NCI-H345 treated with DMSO at 0.1 percent for 48 hours (cell line): ENCODE results near the gene ST6GALNAC3.

Source experiments
- DNase-seq: peaks from one replicate; lab custom pipeline; 2025; ENCODE audit not compliant: unreplicated experiment; lab: John Stamatoyannopoulos, UW

ST6GALNAC3 gene

GRCh38 chr1:76562292-76562691 lies 487.7 kb downstream of the ST6GALNAC3 start:
- DNase-seq = no peak

DNA sequence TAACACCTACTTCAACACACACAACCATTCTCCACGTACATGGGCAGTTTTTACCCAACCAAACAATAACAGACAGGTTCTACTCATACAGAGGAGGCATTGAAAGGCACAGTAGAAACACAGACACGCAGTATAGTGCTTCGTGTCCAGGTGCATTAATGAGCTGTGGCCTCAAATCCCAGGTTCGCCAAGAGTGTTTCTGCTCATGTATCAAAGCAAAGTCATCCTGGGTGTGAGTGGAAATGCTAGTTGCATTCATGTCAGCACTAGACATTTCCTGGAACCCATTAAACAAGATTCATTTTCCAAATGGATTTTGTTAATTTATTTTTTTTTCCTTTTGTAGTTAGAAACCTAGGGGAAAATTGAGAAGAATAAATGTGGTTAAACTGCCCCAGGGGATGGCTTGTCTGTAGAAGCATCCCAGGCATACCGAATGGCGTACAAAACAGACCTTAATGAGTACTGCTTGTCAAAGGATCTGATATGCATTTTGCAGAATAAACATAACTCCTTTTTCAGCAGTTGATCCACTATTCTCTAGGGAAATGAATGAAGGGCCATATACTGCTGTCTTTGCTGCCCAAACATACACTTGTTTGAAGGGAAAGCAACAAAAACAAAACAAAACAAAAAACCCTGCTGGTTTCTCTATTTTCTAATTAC lies 494.2 kb downstream of the ST6GALNAC3 start:
- DNase-seq = no peak

GRCh38 chr1:76571248-76571647 lies 496.7 kb downstream of the ST6GALNAC3 start:
- DNase-seq = no peak

DNA sequence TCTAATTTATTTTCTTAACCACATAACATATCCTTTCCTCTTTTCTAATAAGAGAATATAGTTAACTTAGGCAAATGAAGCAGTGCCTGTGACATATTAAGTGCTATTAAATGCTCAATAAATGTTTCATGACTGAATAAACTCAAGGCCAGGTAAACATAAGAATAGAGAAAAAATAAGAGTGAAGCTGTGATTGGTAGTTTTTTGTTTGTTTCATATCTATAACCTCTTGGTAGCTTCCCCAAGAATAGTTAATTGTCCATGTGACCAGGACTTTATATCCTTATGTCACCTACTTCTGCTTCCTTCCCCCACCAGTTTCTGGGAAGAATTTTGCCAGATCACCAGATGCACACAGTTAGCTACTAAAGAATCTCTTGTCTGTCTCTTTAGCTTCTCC lies 497.7 kb downstream of the ST6GALNAC3 start:
- no peak for DNase-seq

DNA sequence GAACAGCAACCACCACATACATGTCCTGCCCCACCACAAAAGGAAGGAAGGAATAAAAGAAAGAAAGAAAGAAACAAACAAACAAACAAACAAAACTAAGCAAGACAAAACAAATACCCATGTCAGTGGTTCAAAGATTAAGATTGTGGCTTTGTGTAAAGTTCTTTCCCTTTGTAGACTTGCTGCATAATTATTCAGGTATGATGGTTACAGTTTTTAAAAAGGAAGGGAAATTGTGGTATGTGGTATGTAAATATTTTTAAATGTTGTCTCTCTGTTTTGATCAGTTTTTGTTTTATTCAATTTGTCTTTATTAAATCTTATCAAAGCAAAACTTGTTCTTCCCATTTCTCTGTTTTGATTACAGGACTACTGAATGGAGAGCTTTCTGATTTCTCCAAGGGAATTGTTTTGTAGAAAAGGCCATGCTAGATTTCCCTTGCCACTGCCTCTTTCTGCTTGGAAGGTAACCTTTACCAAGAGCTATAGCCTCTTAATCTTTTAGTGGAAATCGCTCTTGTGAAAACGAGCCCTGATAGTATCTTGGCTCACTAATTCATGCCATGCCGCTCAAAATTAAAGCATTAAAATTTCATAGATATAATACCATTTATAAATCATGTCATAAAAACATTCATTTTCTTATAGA lies 502.5 kb downstream of the ST6GALNAC3 start:
- no peak for DNase-seq

DNA sequence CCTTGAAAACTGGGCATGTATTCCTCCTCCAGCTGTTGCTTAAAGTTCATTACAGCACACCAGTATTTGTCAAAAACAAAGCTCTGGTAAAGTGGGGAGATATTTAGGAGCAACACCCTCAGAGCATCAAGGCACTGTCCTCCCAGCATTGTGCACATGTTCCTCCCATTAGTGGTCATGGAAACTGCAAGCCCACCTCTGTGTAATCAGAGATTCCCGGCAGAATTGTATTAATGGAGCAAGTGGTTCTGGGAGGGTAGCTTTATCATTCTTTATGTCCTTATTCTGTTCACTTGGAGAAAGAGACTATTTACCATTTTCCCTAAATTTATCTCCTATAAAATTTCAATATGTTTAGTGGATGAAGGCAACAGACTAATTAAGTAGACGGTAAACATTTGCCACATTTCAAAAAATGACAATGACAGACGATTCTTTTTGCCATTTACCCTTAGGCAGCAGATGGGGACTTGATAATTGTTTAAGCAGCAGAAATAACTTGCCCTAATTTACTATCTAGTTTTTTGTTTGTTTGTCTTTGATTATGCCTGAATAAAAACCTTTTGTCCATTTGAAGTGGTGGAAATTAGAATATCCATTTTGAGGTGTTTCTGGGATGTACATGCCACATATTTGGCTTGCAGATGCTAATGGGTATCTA lies 503.1 kb downstream of the ST6GALNAC3 start:
- DNase-seq = no peak

DNA sequence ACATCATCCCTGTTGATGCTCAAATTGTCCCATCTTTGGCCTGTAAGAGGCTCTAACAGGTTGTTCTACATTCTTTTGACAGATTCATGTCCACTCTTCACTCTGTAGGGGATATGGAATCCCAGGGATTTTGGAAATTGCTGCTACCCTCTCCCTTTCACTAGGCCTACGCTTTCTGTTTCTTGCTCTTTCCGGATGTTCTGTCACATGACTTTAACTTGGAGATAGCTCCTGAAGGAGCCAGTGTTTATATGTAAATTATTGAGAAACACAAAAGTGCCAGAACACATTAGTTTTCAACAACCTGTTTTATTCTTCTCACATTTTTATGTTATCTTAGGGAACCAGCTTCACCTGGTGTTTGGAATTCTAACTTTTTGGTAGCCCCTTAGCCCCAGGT lies 505.7 kb downstream of the ST6GALNAC3 start:
- DNase-seq = no peak

DNA sequence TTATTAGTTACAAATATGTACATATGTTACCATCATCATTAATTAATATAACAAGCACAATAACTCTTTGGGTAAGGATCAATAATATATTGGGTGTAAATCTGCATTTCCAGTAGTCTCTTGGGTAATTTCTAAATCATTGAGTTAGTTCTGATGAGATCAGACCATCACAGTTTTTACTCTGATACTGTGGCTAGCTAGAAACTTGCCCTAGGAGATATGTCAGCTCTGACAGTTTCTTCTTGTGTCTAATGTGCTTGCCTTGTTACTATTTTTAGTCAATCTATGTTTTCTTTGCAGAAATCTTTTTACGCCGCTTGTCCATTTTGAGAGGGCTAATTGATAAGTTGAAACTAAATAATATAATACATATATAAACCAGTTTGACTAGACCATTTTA lies 507.2 kb downstream of the ST6GALNAC3 start:
- no peak for DNase-seq

- DNase-seq = no peak
Measured at GRCh38 chr1:76583235-76583868, 508.8 kb downstream of the ST6GALNAC3 start.

DNA sequence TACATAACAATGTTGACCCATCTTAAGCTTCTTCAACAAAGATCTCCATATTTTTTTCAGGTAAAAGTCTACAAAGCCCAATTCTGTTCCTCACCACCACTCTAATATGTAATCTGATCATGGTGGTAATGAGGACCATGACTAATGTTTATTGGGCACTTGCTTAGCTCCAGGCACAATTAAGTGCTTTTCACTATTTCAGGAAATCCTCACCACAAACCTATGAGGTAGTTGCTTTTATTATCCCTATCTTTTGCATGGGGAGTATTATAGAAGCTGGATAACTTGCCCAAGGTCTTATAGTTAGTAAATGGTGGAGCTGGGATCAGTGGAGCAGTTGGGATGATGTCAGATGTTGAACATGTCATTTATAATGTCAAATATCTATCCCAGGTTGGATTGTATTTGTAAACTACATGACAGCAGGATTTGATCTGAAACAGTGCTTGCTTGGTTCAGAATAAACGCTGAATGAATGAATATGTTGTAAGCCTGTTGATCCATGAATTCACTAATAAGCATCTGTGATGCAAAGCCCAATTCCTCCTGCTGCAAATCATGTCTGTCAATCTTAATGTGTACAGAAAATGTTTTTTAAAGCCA lies 509.4 kb downstream of the ST6GALNAC3 start:
- no peak for DNase-seq

- DNase-seq = no peak
Measured at GRCh38 chr1:76585980-76586674, 511.6 kb downstream of the ST6GALNAC3 start.

DNA sequence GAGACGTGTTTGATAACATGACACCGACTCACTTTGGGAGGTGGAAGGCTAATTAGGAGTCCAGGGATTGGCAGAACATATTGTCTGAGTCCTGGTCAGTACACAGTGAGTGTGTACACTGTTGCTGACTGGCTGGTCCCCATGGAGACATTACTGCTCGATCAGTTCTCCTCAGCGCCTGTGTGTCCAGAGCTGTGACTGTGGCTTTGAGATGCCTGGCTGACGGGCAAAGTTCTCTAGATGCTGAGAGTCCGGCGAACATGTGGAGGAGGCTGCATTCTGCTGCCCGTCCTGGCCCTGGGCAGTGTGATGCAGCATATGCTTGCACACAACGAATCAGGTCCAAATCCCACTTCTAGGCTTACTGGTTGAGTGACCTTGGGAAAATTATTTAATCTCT lies 512.7 kb downstream of the ST6GALNAC3 start:
- no peak for DNase-seq

- DNase-seq = no peak
Measured at GRCh38 chr1:76591461-76591860, 516.9 kb downstream of the ST6GALNAC3 start.

GRCh38 chr1:76591963-76592362 lies 517.4 kb downstream of the ST6GALNAC3 start:
- DNase-seq = no peak

DNA sequence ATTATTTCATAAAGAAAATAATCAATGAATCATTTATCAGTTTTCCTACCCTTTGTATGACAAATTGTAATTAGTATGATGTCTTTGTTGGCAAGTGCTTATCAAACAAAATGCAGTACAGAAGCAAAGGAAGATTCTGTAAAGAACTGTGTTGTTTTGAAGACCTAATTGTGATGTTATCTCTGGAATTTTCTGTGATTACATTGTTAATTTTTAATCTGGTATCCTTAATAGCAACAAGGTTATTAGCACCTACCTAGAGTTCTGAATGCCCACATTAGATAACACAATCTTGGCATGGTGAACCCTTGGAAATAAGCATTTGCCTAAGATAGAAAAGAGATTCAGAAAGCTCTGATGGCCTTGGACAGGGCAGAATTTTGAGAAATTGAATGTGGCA lies 518.6 kb downstream of the ST6GALNAC3 start:
- DNase-seq = no peak

- no peak for DNase-seq
Measured at GRCh38 chr1:76593618-76594017, 519.1 kb downstream of the ST6GALNAC3 start.

GRCh38 chr1:76595024-76595423 lies 520.5 kb downstream of the ST6GALNAC3 start:
- no peak for DNase-seq

GRCh38 chr1:76601465-76601864 lies 526.9 kb downstream of the ST6GALNAC3 start:
- DNase-seq = no peak

DNA sequence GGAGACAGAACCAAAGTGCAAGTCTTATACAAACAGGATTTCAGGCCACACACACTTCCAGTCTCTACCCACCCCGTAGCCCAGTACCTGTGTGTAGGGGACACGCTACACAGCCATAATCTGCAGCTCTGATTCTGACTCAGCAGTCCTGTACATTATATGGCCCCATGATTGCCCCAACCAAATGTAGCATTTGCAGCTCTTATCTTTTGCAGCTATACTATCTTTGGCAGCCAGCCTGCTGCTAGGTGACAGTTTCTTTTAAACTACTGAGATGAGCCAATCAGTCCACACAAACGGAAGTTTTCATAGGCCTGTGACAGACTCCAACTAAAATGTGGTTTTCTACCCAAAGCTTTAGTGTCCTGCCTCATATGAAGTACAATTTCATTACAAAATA lies 533.2 kb downstream of the ST6GALNAC3 start:
- DNase-seq = no peak

DNA sequence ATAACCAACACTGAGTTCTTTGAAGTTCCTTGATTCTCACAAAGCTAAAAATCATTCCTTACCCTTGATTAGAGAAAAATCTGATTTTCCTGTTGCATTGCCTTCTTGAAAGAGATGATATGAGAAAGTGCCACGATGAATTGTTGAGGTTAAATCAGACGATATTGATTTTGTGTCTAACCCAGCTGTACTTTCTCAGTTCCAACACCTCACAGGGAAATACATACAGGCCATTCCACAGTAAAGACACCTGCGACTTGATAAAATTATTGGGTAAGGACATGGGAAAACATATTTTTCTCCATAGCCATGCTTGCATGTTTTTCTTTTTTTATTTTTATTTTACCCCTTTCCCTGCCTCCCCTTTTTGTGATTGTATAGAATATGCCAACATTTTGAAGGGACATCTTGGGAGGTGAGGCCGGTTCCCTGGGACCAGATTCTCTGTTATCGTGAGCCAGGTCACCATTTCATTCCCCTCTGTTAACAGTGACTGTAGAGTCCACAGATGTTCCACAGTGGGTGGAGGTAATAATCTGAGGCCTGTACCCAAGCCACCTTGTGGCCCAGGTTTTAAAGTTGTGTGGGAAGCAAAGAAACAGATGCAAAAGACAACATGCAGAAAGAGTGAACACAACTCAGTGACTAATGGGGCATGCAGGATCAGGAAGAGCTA lies 537.4 kb downstream of the ST6GALNAC3 start:
- no peak for DNase-seq
